Ovary (tissue), 9 donors: ENCODE results near the gene CTNNA1. TPM values are rescaled to one million over a fixed set of nuclear protein-coding genes. Genes with fewer than 3 reads are reported as not detected.

Experiments
- DNase-seq, 5 donors: peaks; one replicate each; pipeline ENCODE4 v3.0.0-alpha.2; 2019 to 2020
- H3K27ac ChIP-seq, 2 donors: fragments of 200-600 bp; one replicate each; pipeline versions ENCODE4 v1.5.1 to v1.8.0; 2019 to 2022
- H3K27me3 ChIP-seq: fragments of 200-600 bp; one replicate; pipeline ENCODE4 v1.8.0; 2022
- H3K36me3 ChIP-seq: fragments of 200-600 bp; sonication (generic); one replicate; pipeline ENCODE4 v1.5.1; 2019
- H3K4me1 ChIP-seq: one replicate; pipeline ENCODE4 v1.8.1; 2013; ENCODE audit warnings: mild to moderate bottlenecking, moderate library complexity; ENCODE audit not compliant: insufficient read depth
- H3K4me3 ChIP-seq: fragments of 200-600 bp; sonication (generic); one replicate; pipeline ENCODE4 v1.5.1; 2017
- H3K9me3 ChIP-seq, 2 donors: fragments of 200-600 bp in 1 of 2; sonication (generic) in 1 of 2; one replicate each; pipeline versions ENCODE4 v1.5.1 to v1.8.1; 2013 to 2019; ENCODE audit warnings: mild to moderate bottlenecking in 1 of 2, moderate library complexity in 1 of 2
- EP300 ChIP-seq: sonication (generic); formaldehyde crosslinking; IDR thresholded peaks from one replicate; pipeline ENCODE4 v1.6.1; 2017; ENCODE audit warnings: antibody characterized with exemption
- POLR2A ChIP-seq: fragments of 450-650 bp; IDR thresholded peaks from one replicate; pipeline ENCODE4 v1.6.1; 2017; ENCODE audit warnings: antibody characterized with exemption, mild to moderate bottlenecking, moderate library complexity
- WGBS, 3 donors: extraction: QIAGEN DNeasy Blood & Tissue Kit in 1 of 3; methylation state at CpG; one replicate each; pipeline versions ENCODE4 v1.1.5 to v1.1.7; 2013 to 2017; 5-methylcytosine and 5-hydroxymethylcytosine counted together
- intact Hi-C, 4 donors: fragments of 100-400 bp; cut with DNase I; formaldehyde crosslinking; loops; one replicate each; pipeline versions ENCODE4 v1.11.0 to v1.15.1; 2022 to 2023
- polyA plus RNA-seq, 2 donors: library from polyadenylated mRNA; stranded (reverse); fragments of 200-250 nt in 1 of 2; fragments of 350-450 nt in 1 of 2; fragmentation: Illumina TruSeq in 1 of 2; extraction: RNeasy Lipid Tissue Mini Kit (QIAGEN cat#74804) in 1 of 2; gene quantifications; one replicate each; pipeline ENCODE4 v1.2.3, GENCODE V29; 2013 to 2014
- total RNA-seq, 7 donors: library from RNA; depleted of rRNA in 2 of 7; stranded (reverse); fragments of >200 nt in 2 of 7; fragmentation: NEBNext Ultra II Directional in 3 of 7; extraction: Animal tissue kit (Norgen Biotek cat#: 25700) in 3 of 7; gene quantifications; one replicate each; pipeline versions ENCODE4 v1.1.0 to v1.2.4, GENCODE V29; 2016 to 2023
- TF ChIP-seq, protein P1 (sequence below), 3 donors: fragments of 450-650 bp in 2 of 3; fragments of 200-600 bp in 1 of 3; IDR thresholded peaks; one replicate each; pipeline versions ENCODE4 v1.5.1 to v1.8.0; 2016 to 2022; ENCODE audit warnings: antibody characterized with exemption in 3 of 3, mild to moderate bottlenecking in 1 of 3
- donor health status: DM: no; HTN: no; CAD: no; lungs with moderate emphysema.
- donor health status: DM: no; HTN: no; CAD: no.
- donor health status: Bipolar disorder and iron deficiency.
- donor health status: DM: yes; HTN: yes; CAD: no.
- donor health status: DM: no; HTN: no; CAD: no.
- donor health status: DM: yes; HTN: yes; CAD: no.

Gene CTNNA1
- total and polyA plus RNA-seq, 9 donors = 125 to 306 (median 230) TPM

GRCh38 chr5:138936225-138936967 lies 183.2 kb downstream of the CTNNA1 start:
- Histone ChIP-seq H3K36me3 (no peaks in the 10 kb centered on the region), H3K9me3 (no peaks in the 10 kb centered on the region), H3K4me1 (no peaks in the 10 kb centered on the region), H3K4me3 (no peak overlapping the region), H3K27me3 (no peaks in the 10 kb centered on the region), H3K27ac (no peak overlapping the region)
- intact Hi-C loops = no loop called here
- 85 to 88% (median 85%) methylated on average over 22 of the region's 22 CpGs for WGBS, 3 donors
- no peak for DNase-seq
- TF ChIP-seq EP300 = no peak
- TF ChIP-seq, protein P1, sequence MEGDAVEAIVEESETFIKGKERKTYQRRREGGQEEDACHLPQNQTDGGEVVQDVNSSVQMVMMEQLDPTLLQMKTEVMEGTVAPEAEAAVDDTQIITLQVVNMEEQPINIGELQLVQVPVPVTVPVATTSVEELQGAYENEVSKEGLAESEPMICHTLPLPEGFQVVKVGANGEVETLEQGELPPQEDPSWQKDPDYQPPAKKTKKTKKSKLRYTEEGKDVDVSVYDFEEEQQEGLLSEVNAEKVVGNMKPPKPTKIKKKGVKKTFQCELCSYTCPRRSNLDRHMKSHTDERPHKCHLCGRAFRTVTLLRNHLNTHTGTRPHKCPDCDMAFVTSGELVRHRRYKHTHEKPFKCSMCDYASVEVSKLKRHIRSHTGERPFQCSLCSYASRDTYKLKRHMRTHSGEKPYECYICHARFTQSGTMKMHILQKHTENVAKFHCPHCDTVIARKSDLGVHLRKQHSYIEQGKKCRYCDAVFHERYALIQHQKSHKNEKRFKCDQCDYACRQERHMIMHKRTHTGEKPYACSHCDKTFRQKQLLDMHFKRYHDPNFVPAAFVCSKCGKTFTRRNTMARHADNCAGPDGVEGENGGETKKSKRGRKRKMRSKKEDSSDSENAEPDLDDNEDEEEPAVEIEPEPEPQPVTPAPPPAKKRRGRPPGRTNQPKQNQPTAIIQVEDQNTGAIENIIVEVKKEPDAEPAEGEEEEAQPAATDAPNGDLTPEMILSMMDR (IDR thresholded peaks at IDR 0.05) = no peak
- no peak for TF ChIP-seq POLR2A

- no peaks in the 10 kb centered on the region for H3K4me1 ChIP-seq
- H3K36me3 ChIP-seq = no peaks in the 10 kb centered on the region
- intact Hi-C loops = no loop called here
- WGBS, 3 donors = 59 to 79% (median 76%) methylated on average over 2 of the region's 2 CpGs
- H3K27ac ChIP-seq = no peak overlapping the region
- no peak overlapping the region for H3K4me3 ChIP-seq
- H3K9me3 ChIP-seq = no peaks in the 10 kb centered on the region
- TF ChIP-seq POLR2A = no peak
- TF ChIP-seq, protein P1 (IDR thresholded peaks at IDR 0.05) = no peak
- no peak for TF ChIP-seq EP300
- H3K27me3 ChIP-seq = no peaks in the 10 kb centered on the region
- DNase-seq = no peak
These were observed 183.7 kb downstream of the CTNNA1 start for GRCh38 chr5:138936968-138937345.

DNA sequence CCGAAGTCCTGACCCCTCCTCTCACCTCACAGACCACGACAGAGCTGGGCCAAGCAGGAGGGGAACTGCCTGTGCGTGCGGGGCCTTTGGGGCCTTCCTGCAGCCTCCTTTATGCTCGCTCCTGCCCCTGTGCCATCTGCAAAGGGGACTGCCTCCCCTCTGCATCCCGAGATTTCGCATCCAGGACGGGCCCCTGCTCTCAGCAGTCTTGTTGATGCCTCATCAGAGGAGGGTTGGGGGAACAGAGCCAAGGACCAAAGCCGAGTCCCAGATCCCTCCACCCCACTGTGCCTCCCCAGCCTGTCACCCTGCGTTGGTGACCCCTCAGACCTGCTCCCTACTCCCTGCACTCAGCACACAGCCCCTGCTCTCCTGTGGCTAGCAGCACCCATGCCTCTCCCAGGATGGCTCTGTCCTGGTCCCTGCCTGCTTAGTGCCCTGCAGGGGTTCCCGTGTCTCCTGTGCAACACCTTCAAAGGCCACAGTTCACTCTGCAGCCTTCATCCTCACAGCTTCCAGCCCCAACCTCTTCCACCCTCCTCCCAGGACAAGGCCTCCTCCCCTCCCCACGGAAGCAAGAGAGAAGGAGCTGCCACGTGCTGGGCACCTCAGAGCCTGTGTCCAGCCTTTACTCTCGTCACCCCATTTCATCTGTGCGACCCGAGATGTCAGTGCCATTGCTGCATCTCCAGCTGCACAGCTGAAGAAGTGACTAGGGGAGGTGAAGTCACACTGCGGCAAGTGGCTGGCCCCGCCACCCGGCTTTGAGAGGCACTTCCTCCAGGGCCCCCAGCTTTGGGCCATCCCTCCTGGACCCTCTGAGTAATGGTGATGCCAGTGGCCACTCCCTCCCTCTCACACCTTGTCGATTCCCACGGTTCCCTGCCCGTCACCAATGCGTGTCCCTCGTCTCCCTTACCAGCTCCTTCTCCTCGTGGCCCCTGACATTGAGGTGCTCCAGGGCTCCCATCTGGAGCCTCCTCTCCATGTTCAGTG lies 184.5 kb downstream of the CTNNA1 start:
- no peaks in the 10 kb centered on the region for H3K9me3 ChIP-seq
- no peak overlapping the region for H3K4me3 ChIP-seq
- no peaks in the 10 kb centered on the region for H3K36me3 ChIP-seq
- no peak for DNase-seq
- WGBS, 3 donors = 83 to 86% (median 84%) methylated on average over 23 to 25 of the region's 25 CpGs
- H3K27me3 ChIP-seq = no peaks in the 10 kb centered on the region
- no peak overlapping the region for H3K27ac ChIP-seq
- no peaks in the 10 kb centered on the region for H3K4me1 ChIP-seq
- intact Hi-C loops = no loop called here
- TF ChIP-seq, protein P1 (IDR thresholded peaks at IDR 0.05) = no peak
- TF ChIP-seq POLR2A (no peak), EP300 (no peak)

- no peaks in the 10 kb centered on the region for H3K9me3 ChIP-seq
- TF ChIP-seq POLR2A (no peak), EP300 (no peak)
- TF ChIP-seq, protein P1 (IDR thresholded peaks at IDR 0.05) = no peak
- WGBS, 3 donors = 78 to 86% (median 82%) methylated on average over 5 of the region's 5 CpGs
- intact Hi-C loops = no loop called here
- no peak overlapping the region for H3K4me3 ChIP-seq
- H3K36me3 ChIP-seq = no peaks in the 10 kb centered on the region
- no peaks in the 10 kb centered on the region for H3K4me1 ChIP-seq
- DNase-seq = no peak
- H3K27ac ChIP-seq = no peak overlapping the region
- no peaks in the 10 kb centered on the region for H3K27me3 ChIP-seq
These were observed 185.3 kb downstream of the CTNNA1 start for GRCh38 chr5:138938526-138938925.
